ENCODE data around the gene SLC25A34. TPM values are rescaled to one million over a fixed set of nuclear protein-coding genes. Genes with fewer than 3 reads are reported as not detected.
A peak's percentile ranks its signal among the peaks of the same experiment; 100 is the strongest.

The SLC25A34 gene
- total RNA-seq, 4 donors from 2014 or later: 7.8 to 17.2 (median 13.8) TPM

DNA sequence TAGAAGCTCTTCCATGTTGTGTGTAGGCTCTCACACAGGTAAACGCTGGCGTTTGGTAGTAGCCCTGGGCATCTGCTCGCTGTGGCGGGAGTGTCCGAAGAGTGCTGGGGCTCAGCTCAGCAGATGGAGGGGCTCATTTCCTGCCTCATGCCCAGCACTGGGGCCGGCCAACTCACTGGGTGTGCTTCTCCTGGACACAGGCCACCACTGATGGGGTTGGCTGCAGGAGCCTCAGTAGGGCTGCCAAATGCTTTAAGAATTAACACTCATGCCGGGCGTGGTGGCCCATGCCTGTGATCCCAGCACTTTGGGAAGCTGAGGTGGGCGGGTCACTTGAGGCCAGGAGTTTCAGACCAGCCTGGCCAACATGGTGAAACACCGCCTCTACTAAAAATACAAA, 50.5 kb downstream of the SLC25A34 start:
- ATAC-seq (no peak), DNase-seq (peak in 1 of 2 donors; percentile 26)
- no peaks in the 10 kb centered on the region for H3K27me3 ChIP-seq

DNA sequence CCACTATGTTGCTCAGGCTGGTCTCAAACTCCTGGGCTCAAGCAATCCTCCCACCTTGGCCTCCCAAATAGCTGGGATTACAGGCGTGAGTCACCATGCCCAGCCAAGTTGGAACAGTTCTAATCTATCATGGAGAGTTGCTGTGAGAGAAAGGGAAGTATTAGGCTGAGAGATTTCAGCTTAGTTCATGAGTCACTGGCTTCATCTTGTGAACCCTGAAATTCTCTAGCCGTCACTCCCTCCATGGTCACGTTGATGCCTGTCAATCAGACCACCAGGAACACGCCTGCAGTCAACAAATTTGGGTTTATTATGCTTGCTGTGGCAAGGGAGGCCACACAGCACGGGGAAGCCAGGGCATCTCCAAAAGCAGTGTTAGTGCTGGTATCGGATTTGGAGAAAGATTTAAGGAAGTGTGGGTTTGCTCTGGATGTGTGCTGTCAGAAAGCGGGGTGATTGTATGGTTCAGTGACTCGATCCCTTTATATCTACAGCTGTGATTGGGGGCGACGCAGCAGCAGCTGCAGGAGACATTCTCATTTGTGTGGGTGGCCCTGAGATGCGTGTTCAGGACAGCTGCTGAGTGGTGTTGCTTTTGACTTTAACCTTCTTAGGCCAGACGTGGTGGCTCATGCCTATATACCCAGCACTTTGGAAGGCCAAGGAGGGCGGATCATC, 52.7 kb downstream of the SLC25A34 start:
- H3K4me3 ChIP-seq: no peak overlapping the region
- intact Hi-C loops (cut with DNase I; ENCODE audit: low total_unique reads): no loop called here
- no peak for TF ChIP-seq POLR2A (IDR thresholded peaks at IDR 0.05)
- TF ChIP-seq, protein P1, sequence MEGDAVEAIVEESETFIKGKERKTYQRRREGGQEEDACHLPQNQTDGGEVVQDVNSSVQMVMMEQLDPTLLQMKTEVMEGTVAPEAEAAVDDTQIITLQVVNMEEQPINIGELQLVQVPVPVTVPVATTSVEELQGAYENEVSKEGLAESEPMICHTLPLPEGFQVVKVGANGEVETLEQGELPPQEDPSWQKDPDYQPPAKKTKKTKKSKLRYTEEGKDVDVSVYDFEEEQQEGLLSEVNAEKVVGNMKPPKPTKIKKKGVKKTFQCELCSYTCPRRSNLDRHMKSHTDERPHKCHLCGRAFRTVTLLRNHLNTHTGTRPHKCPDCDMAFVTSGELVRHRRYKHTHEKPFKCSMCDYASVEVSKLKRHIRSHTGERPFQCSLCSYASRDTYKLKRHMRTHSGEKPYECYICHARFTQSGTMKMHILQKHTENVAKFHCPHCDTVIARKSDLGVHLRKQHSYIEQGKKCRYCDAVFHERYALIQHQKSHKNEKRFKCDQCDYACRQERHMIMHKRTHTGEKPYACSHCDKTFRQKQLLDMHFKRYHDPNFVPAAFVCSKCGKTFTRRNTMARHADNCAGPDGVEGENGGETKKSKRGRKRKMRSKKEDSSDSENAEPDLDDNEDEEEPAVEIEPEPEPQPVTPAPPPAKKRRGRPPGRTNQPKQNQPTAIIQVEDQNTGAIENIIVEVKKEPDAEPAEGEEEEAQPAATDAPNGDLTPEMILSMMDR (IDR thresholded peaks at IDR 0.05 in 4 of 5, conservative IDR thresholded peaks at IDR 0.05 in 1 of 5): no peak
- no peaks in the 10 kb centered on the region for H3K9me3 ChIP-seq
- no peaks in the 10 kb centered on the region for H3K36me3 ChIP-seq
- DNase-seq: no peak
- in situ Hi-C loops (cut with MboI; ENCODE audit: low sequenced_read_pairs in 4 of 4): no loop called here
- H3K27ac ChIP-seq: no peak overlapping the region
- H3K27me3 ChIP-seq: no peaks in the 10 kb centered on the region
- no peak for ATAC-seq
- H3K4me1 ChIP-seq: peaks cover 0 to 9% of the 10 kb centered on the region in 2 donors

More for the DNA sequence above, 50.5 kb downstream of the SLC25A34 start:
- no peaks in the 10 kb centered on the region for H3K36me3 ChIP-seq
- TF ChIP-seq POLR2A (IDR thresholded peaks at IDR 0.05): no peak
- TF ChIP-seq, protein P1 (IDR thresholded peaks at IDR 0.05 in 4 of 5, conservative IDR thresholded peaks at IDR 0.05 in 1 of 5): no peak
- intact Hi-C loops (cut with DNase I; ENCODE audit: low total_unique reads): no loop called here
- H3K27ac ChIP-seq: no peak overlapping the region
- H3K4me1 ChIP-seq: peaks cover 0 to 3% of the 10 kb centered on the region in 2 donors
- no peaks in the 10 kb centered on the region for H3K9me3 ChIP-seq
- no peak overlapping the region for H3K4me3 ChIP-seq
- in situ Hi-C loops (cut with MboI; ENCODE audit: low sequenced_read_pairs in 4 of 4): no loop called here

Other genes with a start within 250 kb of the SLC25A34 start
- gene CASP9, start 212.0 kb upstream of the SLC25A34 start, total RNA-seq: 1 to 10 TPM; 5.2 to 9.6 (median 8.0) TPM
- gene DNAJC16, start 209.4 kb upstream of the SLC25A34 start, total RNA-seq: 10 to 100 TPM; 20.0 to 43.1 (median 22.6) TPM
- gene AGMAT, start 151.2 kb upstream of the SLC25A34 start, total RNA-seq: 1 to 10 TPM in 3 of 4 donors, under 1 TPM in 1; 0.85 to 2.6 (median 2.0) TPM
- gene DDI2, start 118.8 kb upstream of the SLC25A34 start, total RNA-seq: 10 to 100 TPM; 19.0 to 86.7 (median 34.2) TPM
- gene PLEKHM2, start 51.9 kb upstream of the SLC25A34 start, total RNA-seq: 100 to 1,000 TPM in 3 of 4 donors, 10 to 100 TPM in 1; 86.7 to 170 (median 144) TPM
- gene TMEM82, start 6.2 kb downstream of the SLC25A34 start, total RNA-seq: under 1 TPM in 1 of 4 donors, not detected in 3; 0.33 TPM
- 1 to 10 TPM; 1.4 to 3.9 (median 3.8) TPM for gene FBLIM1, start 22.5 kb downstream of the SLC25A34 start, total RNA-seq
- gene UQCRHL, start 71.4 kb downstream of the SLC25A34 start, total RNA-seq: 1 to 10 TPM; 1.2 to 2.4 (median 1.2) TPM
- 10 to 100 TPM; 21.7 to 55.5 (median 38.0) TPM for gene SPEN, start 111.4 kb downstream of the SLC25A34 start, total RNA-seq
- 10 to 100 TPM; 25.9 to 44.1 (median 31.5) TPM for gene ZBTB17, start 239.8 kb downstream of the SLC25A34 start, total RNA-seq

All from gastrocnemius medialis (tissue), 4 donors.